GM10266 (cell line): ENCODE results near the gene H2AZ2.
"Not testable (repeated sequence)": the region's sequence is repeated elsewhere in the genome, so short reads cannot be mapped to it uniquely, and the experiment has no call there.

Experiments used
- DNase-seq: peaks from one replicate; pipeline ENCODE4 v3.0.0; 2012; ENCODE audit errors: extremely low spot score
- TF ChIP-seq, protein P1 (sequence below): IDR thresholded peaks from 2 replicates; pipeline ENCODE4 v1.5.1; 2012; ENCODE audit warnings: mild to moderate bottlenecking, low read depth; ENCODE audit not compliant: control insufficient read depth, insufficient read depth; ENCODE audit errors: missing control alignments

H2AZ2 gene

DNA sequence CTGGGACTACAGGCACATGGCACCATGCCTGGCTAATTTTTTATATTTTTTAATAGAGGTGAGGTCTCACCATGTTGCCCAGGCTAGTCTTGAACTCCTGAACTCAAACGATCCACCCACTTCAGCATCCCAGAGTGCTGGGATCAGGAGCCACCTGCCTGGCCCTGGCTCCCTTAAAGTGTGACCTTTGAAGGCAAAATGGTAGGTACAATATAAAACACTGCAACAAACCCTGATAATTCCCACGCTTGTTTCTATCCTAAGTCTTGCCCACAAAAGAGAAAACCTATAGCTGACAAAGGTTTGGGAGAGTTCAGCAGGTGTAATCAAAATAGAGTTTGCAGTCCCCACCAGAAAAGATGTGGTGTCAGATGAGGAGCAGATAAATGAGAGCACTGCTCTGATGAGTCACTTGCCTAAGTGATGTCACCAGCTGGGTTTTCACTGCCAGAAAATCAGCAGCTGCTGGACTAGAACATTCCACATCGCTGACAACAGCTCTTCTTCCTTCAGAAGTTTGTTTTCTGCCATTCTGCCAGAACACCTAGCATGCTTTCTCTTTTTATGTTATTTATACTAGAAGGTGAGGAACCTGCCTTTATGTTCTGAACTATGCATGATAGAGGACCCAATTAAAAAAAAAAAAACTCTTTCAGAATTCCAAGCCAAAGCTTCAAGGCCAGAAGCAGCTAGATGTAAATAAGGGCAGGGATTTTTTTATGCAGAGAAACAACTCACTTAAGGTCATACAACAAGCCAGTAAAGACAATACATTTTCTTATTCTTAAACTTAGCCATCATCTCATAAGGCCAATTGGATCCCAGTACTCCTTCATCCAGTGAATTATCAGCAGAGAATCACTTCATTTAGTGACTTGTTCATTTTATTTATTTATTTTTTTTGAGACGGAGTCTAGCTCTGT lies 19.4 kb upstream of the H2AZ2 start:
- TF ChIP-seq, protein P1, sequence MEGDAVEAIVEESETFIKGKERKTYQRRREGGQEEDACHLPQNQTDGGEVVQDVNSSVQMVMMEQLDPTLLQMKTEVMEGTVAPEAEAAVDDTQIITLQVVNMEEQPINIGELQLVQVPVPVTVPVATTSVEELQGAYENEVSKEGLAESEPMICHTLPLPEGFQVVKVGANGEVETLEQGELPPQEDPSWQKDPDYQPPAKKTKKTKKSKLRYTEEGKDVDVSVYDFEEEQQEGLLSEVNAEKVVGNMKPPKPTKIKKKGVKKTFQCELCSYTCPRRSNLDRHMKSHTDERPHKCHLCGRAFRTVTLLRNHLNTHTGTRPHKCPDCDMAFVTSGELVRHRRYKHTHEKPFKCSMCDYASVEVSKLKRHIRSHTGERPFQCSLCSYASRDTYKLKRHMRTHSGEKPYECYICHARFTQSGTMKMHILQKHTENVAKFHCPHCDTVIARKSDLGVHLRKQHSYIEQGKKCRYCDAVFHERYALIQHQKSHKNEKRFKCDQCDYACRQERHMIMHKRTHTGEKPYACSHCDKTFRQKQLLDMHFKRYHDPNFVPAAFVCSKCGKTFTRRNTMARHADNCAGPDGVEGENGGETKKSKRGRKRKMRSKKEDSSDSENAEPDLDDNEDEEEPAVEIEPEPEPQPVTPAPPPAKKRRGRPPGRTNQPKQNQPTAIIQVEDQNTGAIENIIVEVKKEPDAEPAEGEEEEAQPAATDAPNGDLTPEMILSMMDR: no peak
- no peak for DNase-seq

DNA sequence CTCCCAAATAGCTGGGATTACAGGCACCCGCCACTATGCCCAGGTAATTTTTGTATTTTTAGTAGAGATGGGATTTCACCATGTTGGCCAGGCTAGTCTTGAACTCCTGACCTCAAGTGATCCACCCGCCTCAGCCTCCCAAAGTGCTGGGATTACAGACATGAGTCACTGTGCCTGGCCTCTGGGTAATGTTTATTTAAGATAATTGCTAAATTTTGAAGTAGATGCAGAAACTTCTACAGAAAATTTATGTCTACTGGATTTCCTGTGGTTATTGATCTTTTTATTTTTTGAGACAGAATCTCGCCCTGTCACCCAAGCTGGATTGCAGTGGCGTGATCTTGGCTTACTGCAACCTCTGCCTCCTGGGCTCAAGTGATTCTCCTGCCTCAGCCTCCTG lies 14.1 kb upstream of the H2AZ2 start:
- DNase-seq: not testable (repeated sequence)

- TF ChIP-seq, protein P1: no peak
- DNase-seq: no peak
Measured at GRCh38 chr7:44858161-44858560, 10.3 kb upstream of the H2AZ2 start.

DNA sequence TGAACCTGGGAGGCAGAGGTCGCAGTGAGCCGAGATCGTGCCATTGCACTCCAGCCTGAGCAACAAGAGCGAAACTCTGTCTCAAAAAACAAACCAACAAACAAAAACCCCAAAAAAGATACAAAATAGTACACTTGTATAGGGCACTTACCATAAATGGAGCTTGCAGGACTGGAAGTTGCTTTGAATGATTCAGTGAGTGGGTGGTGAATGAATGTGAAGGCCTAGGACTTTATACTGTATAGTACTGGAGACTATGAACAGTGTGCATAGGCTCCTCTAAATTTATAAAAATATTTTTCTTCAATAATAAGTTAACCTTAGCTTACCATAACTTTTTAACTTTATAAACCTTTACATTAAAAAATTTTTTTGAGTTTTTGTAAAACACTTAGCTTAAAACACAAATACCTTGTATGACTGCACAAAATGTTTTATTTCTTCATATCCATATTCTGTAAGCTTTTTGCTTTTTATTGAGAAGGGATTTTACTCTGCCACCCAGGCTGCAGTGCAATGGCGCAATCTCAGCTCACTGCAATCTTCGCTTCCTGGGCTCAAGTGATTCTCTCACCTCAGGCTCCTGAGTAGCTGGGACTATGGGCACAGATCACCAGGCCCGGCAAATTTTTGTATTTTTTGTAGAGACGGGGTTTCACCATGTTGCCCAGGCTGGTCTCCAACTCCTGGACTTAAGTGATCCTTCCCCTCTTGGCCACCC lies 6.9 kb upstream of the H2AZ2 start:
- TF ChIP-seq, protein P1: no peak
- DNase-seq: no peak

GRCh38 chr7:44853391-44853790 lies 5.5 kb upstream of the H2AZ2 start:
- DNase-seq: no peak
- TF ChIP-seq, protein P1: no peak

DNA sequence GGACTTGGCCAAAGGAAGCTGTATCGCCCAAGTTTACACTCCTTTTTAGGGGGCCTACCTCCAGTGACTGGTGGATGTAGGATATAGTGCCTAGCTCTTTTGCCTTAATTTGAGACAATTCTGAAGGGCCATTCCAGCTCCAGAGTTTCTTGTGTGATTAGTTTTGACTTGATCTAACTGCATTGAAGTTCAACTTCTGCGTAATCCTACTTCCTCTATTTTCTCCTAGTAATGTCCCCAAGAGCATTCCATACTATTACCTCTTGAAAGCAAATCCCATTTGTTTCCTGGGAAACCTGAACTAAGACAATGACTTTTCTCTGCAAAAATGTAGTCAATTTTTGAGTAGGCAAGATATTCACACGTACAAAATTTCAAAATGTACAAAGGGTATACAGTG lies 4.7 kb upstream of the H2AZ2 start:
- TF ChIP-seq, protein P1: no peak
- no peak for DNase-seq

DNA sequence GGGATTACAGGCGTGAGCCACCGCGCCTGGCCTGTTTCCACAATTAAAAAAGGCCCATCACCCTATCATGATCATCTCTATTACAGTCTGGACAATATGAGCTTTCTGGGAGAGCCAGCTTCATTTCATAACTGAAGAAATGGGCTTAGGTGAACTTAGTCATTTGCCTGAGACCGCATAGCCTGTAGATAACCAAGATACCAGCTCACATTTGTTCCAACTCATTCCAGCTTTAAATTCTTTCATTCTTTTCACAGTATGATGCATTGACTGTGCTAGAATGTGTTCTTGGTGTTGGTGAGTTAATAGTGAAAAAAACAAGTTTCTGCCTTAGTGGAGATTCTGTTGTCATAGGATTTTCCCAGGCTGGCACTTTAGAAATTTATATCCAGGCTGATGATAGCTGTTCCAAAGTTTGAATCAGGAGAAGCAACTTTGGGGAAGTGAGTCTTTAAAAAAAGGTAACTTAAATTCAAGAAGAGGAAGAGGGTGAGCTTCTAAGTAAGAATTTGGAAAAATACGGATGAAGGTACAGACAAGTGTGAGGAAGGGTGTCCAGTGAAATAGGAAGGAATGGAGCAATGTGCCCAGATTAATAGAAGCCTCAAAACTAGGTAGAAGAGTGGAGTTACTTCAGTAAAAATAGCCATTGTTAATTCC lies 2.1 kb upstream of the H2AZ2 start:
- DNase-seq: no peak
- TF ChIP-seq, protein P1: no peak
